GM13976 (cell line): ENCODE measurements around the gene ARHGAP9.

ENCODE experiments used
- DNase-seq: peaks from one replicate; pipeline ENCODE4 v3.0.0; 2012; ENCODE audit warnings: low spot score
- CTCF ChIP-seq: IDR thresholded peaks from 2 replicates; pipeline ENCODE4 v1.5.1; 2012; ENCODE audit warnings: borderline replicate concordance, mild to moderate bottlenecking; ENCODE audit not compliant: insufficient read depth; ENCODE audit errors: extremely low read depth, missing control alignments, control extremely low read depth
- in situ Hi-C: fragments of 300-500 bp; cut with MboI; formaldehyde crosslinking; loops from one replicate; pipeline ENCODE4 v1.12.0; 2022; ENCODE audit warnings: low sequenced_read_pairs, mixed read lengths, inconsistent platforms; ENCODE audit not compliant: unreplicated experiment

ARHGAP9 gene

GRCh38 chr12:57524814-57525614, 45.3 kb upstream of the ARHGAP9 start:
- in situ Hi-C loops: no loop called here
- TF ChIP-seq CTCF: no peak

GRCh38 chr12:57523706-57524614, 44.3 kb upstream of the ARHGAP9 start:
- DNase-seq: peak; percentile 55
- TF ChIP-seq CTCF: no peak
- in situ Hi-C loops: no loop called here

More at GRCh38 chr12:57524814-57525614, 45.3 kb upstream of the ARHGAP9 start:
- DNase-seq: no peak

- in situ Hi-C loops: no loop called here
- no peak for DNase-seq
- TF ChIP-seq CTCF: no peak
These were observed 43.4 kb upstream of the ARHGAP9 start for GRCh38 chr12:57522887-57523705.

GRCh38 chr12:57522011-57522886, 42.6 kb upstream of the ARHGAP9 start, which contains the start of gene MBD6:
Gene MBD6, plus strand, starts transcription at chr12:57522824. Its CDS starts 1,480 bp downstream, at chr12:57524304.
- in situ Hi-C loops: no loop called here
- DNase-seq: peak; percentile 98
- TF ChIP-seq CTCF: no peak

- in situ Hi-C loops: no loop called here
- no peak for DNase-seq
- no peak for TF ChIP-seq CTCF
These were observed 41.9 kb upstream of the ARHGAP9 start for GRCh38 chr12:57521525-57522010.
